ENCODE data around the gene FOCAD. TPM values are rescaled to one million over a fixed set of nuclear protein-coding genes. Genes with fewer than 3 reads are reported as not detected.

The FOCAD gene
- total RNA-seq, 6 experiments from 2014 or later, result 6.4 to 18.3 (median 7.8) TPM

GRCh38 chr9:20742833-20743232, 58.8 kb downstream of the FOCAD start:
- DNase-seq, result no peak
- TF ChIP-seq, protein P1, sequence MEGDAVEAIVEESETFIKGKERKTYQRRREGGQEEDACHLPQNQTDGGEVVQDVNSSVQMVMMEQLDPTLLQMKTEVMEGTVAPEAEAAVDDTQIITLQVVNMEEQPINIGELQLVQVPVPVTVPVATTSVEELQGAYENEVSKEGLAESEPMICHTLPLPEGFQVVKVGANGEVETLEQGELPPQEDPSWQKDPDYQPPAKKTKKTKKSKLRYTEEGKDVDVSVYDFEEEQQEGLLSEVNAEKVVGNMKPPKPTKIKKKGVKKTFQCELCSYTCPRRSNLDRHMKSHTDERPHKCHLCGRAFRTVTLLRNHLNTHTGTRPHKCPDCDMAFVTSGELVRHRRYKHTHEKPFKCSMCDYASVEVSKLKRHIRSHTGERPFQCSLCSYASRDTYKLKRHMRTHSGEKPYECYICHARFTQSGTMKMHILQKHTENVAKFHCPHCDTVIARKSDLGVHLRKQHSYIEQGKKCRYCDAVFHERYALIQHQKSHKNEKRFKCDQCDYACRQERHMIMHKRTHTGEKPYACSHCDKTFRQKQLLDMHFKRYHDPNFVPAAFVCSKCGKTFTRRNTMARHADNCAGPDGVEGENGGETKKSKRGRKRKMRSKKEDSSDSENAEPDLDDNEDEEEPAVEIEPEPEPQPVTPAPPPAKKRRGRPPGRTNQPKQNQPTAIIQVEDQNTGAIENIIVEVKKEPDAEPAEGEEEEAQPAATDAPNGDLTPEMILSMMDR (IDR thresholded peaks at IDR 0.05), result no peak
- TF ChIP-seq POLR2A (IDR thresholded peaks at IDR 0.05), result no peak
- no peak overlapping the region for H3K4me3 ChIP-seq
- intact Hi-C loops (cut with DNase I), result no loop called here
- H3K27me3 ChIP-seq, result no peaks in the 10 kb centered on the region
- H3K36me3 ChIP-seq, result no peaks in the 10 kb centered on the region
- 74% methylated on average over 2 of the region's 3 CpGs for WGBS (ENCODE audit: insufficient coverage, low coverage, low lambda C conversion rate, missing lambda C conversion rate)
- no peak for ATAC-seq
- H3K27ac ChIP-seq, result no peak overlapping the region
- peaks cover 0 to 8% (median 4%) of the 10 kb centered on the region in 4 donors for H3K4me1 ChIP-seq
- no peaks in the 10 kb centered on the region for H3K9me3 ChIP-seq

GRCh38 chr9:20744036-20744630, 60.1 kb downstream of the FOCAD start:
- ATAC-seq, result peak in 1 of 4 donors; percentile 43
- no peak overlapping the region for H3K27ac ChIP-seq
- no peaks in the 10 kb centered on the region for H3K9me3 ChIP-seq
- peaks cover 0 to 8% (median 4%) of the 10 kb centered on the region in 4 donors for H3K4me1 ChIP-seq
- intact Hi-C loops (cut with DNase I), result no loop called here
- no peaks in the 10 kb centered on the region for H3K36me3 ChIP-seq
- WGBS (ENCODE audit: insufficient coverage, low coverage, low lambda C conversion rate, missing lambda C conversion rate), result 49% methylated on average over 2 of the region's 2 CpGs
- DNase-seq, result no peak
- no peak overlapping the region for H3K4me3 ChIP-seq
- H3K27me3 ChIP-seq, result no peaks in the 10 kb centered on the region
- no peak for TF ChIP-seq POLR2A (IDR thresholded peaks at IDR 0.05)
- TF ChIP-seq, protein P1 (IDR thresholded peaks at IDR 0.05), result no peak

- no peaks in the 10 kb centered on the region for H3K36me3 ChIP-seq
- no peaks in the 10 kb centered on the region for H3K9me3 ChIP-seq
- 100% methylated on average over 1 of the region's 1 CpG for WGBS (ENCODE audit: insufficient coverage, low coverage, low lambda C conversion rate, missing lambda C conversion rate)
- no peak for ATAC-seq
- H3K27me3 ChIP-seq, result no peaks in the 10 kb centered on the region
- peaks cover 0 to 8% (median 4%) of the 10 kb centered on the region in 4 donors for H3K4me1 ChIP-seq
- intact Hi-C loops (cut with DNase I), result no loop called here
- DNase-seq, result no peak
- no peak overlapping the region for H3K4me3 ChIP-seq
- TF ChIP-seq, protein P1 (IDR thresholded peaks at IDR 0.05), result no peak
- TF ChIP-seq POLR2A (IDR thresholded peaks at IDR 0.05), result no peak
- no peak overlapping the region for H3K27ac ChIP-seq
Observed at GRCh38 chr9:20746967-20747366, 62.9 kb downstream of the FOCAD start.

DNA sequence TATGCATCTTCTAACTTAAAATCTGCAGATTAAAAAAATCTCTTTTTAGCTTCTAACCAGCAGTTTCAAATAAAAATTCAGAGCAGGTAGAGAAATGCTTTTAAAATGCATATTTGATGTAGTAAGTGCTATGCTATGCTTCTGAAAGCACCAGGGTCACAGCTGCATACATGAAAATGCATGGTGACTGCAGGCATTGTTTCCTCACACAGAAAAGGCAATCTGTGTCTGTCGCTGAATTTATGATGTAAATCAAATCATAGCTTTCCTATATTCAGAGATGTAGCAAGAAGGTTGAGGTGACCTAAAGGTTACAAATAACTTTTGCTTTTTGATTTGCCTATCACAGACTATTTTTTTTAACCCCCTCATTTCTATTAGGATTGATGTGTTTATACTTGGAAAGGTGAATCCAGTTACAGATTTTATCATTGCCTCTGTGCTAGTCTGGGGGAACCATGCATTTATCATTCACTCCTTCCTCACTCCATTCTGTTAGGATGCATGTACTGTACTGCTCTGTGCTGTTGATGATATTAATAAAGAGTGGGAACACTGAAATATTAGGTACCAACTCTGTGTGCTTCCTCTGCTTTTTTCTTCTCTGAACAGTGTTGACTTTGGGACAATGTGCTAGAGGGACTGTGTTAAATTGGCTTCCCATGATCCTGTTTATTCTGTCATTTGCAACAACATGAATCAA, 65.6 kb downstream of the FOCAD start:
- intact Hi-C loops (cut with DNase I), result no loop called here
- TF ChIP-seq, protein P1 (IDR thresholded peaks at IDR 0.05), result no peak
- H3K36me3 ChIP-seq, result no peaks in the 10 kb centered on the region
- no peak overlapping the region for H3K27ac ChIP-seq
- WGBS (ENCODE audit: insufficient coverage, low coverage, low lambda C conversion rate, missing lambda C conversion rate), result no CpG with 5 or more reads among the region's 1 CpG
- DNase-seq, result no peak
- H3K9me3 ChIP-seq, result no peaks in the 10 kb centered on the region
- no peak overlapping the region for H3K4me3 ChIP-seq
- peaks cover 0 to 8% (median 4%) of the 10 kb centered on the region in 4 donors for H3K4me1 ChIP-seq
- H3K27me3 ChIP-seq, result no peaks in the 10 kb centered on the region
- no peak for ATAC-seq
